Peyer's patch (tissue), 4 donors: ENCODE measurements around the gene RGS5. TPM values are rescaled to one million over a fixed set of nuclear protein-coding genes. Genes with fewer than 3 reads are reported as not detected.
A peak's percentile ranks its signal among the peaks of the same experiment; 100 is the strongest.
"Not testable (repeated sequence)": the region's sequence is repeated elsewhere in the genome, so short reads cannot be mapped to it uniquely, and the experiment has no call there.

Experiments used
- DNase-seq, 3 donors: peaks; one replicate each; pipeline ENCODE4 v3.0.0-alpha.2; 2017 to 2019
- H3K27ac ChIP-seq, 4 donors: fragments of 200-600 bp; sonication (generic); one replicate each; pipeline ENCODE4 v1.5.1; 2016 to 2019
- H3K27me3 ChIP-seq, 2 donors: fragments of 200-600 bp; sonication (generic); one replicate each; pipeline ENCODE4 v1.5.1; 2019
- H3K36me3 ChIP-seq, 3 donors: fragments of 200-600 bp; sonication (generic); one replicate each; pipeline ENCODE4 v1.5.1; 2016 to 2019
- H3K4me1 ChIP-seq, 4 donors: fragments of 200-600 bp; sonication (generic); one replicate each; pipeline ENCODE4 v1.5.1; 2016 to 2019
- H3K4me3 ChIP-seq, 4 donors: fragments of 200-600 bp; sonication (generic); 1 replicate in 3 of 4; 2 replicates in 1 of 4; pipeline ENCODE4 v1.5.1; 2016 to 2019; ENCODE audit warnings: mild to moderate bottlenecking in 1 of 4
- H3K9me3 ChIP-seq, 4 donors: fragments of 200-600 bp; sonication (generic); one replicate each; pipeline ENCODE4 v1.5.1; 2016 to 2019; ENCODE audit warnings: mild to moderate bottlenecking in 1 of 4
- CTCF ChIP-seq, 6 experiments: fragments of 450-650 bp in 4 of 6; fragments of 200-600 bp in 2 of 6; sonication (generic) in 1 of 6; IDR thresholded peaks; one replicate each; pipeline ENCODE4 v1.5.1; 2017 to 2019; ENCODE audit warnings: antibody characterized with exemption in 6 of 6, mild to moderate bottlenecking in 3 of 6, moderate library complexity in 1 of 6
- POLR2A ChIP-seq, 2 donors: fragments of 450-650 bp; IDR thresholded peaks; one replicate each; pipeline ENCODE4 v1.5.1; 2017; ENCODE audit warnings: antibody characterized with exemption in 2 of 2, mild to moderate bottlenecking in 2 of 2, moderate library complexity in 2 of 2
- total RNA-seq, 4 donors: library from RNA; depleted of rRNA; stranded (reverse); fragments of >200 nt; gene quantifications; one replicate each; pipeline ENCODE4 v1.1.0, GENCODE V29; 2016

Gene RGS5
- total RNA-seq = 10 to 100 TPM; 13.1 to 56.9 (median 31.7) TPM

DNA sequence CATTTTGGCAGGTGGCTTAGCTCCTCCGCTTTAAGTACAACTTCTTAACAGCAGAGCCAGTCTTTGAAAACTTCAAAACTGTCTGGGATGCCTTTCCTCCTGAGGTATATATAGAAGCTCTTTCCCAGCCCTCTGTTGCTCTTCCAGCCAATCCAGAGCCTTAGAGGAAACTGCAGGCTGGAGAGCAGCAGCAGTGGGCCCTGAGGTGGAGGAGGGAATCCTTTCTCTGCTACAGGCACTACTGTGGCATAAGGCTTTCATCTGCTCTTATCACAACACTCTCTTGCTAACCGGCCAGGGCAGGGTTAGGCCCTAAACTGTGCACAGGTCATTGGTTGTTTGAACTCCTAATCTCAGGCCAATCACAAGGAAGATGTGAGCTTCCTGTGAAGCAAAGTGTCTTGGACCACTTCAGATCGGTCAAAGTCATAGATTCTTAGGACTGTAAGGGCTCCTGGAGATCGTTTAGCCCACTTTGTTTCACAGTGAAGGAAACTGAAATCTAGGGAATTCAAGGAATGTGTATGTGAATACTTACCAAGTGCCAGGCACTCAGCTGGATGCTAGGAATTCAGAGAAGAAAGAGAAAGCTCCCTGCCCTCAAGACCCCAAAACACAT, at the start of gene RGS5:
TSS of gene RGS5 (minus strand) at position 84 of the 619 bp plus-strand sequence. CDS start at position 3, 81 bp downstream.
- no peak for DNase-seq
- Histone ChIP-seq H3K4me3 (peak within 1 kb of the TSS in 1 of 4 donors; percentile 34), H3K36me3 (no peaks in the 10 kb centered on the region), H3K27me3 (no peaks in the 10 kb centered on the region), H3K9me3 (no peaks in the 10 kb centered on the region), H3K4me1 (no peaks in the 10 kb centered on the region), H3K27ac (peak within 1 kb of the TSS in 1 of 4 donors; percentile 42)
- TF ChIP-seq POLR2A (IDR thresholded peaks at IDR 0.05) = no peak
- TF ChIP-seq CTCF (IDR thresholded peaks at IDR 0.05) = no peak

GRCh38 chr1:163250382-163250974, 47.8 kb upstream of the RGS5 start:
- Histone ChIP-seq H3K9me3 (no peaks in the 10 kb centered on the region), H3K4me1 (no peaks in the 10 kb centered on the region), H3K27me3 (no peaks in the 10 kb centered on the region), H3K36me3 (no peaks in the 10 kb centered on the region), H3K27ac (no peak overlapping the region), H3K4me3 (no peak overlapping the region)
- no peak for DNase-seq
- TF ChIP-seq POLR2A (IDR thresholded peaks at IDR 0.05) (no peak), CTCF (IDR thresholded peaks at IDR 0.05) (no peak)

GRCh38 chr1:163248064-163248463, 45.3 kb upstream of the RGS5 start:
- no peak for TF ChIP-seq POLR2A (IDR thresholded peaks at IDR 0.05)
- TF ChIP-seq CTCF (IDR thresholded peaks at IDR 0.05) = no peak
- H3K36me3 ChIP-seq = no peaks in the 10 kb centered on the region
- H3K27ac ChIP-seq = no peak overlapping the region
- H3K4me3 ChIP-seq = no peak overlapping the region
- DNase-seq = no peak
- H3K27me3 ChIP-seq = no peaks in the 10 kb centered on the region
- no peaks in the 10 kb centered on the region for H3K4me1 ChIP-seq
- no peaks in the 10 kb centered on the region for H3K9me3 ChIP-seq

GRCh38 chr1:163244648-163245047, 41.9 kb upstream of the RGS5 start:
- not testable (repeated sequence) for H3K36me3 ChIP-seq, H3K27me3 ChIP-seq, H3K27ac ChIP-seq, H3K4me1 ChIP-seq, H3K4me3 ChIP-seq, DNase-seq, H3K9me3 ChIP-seq

DNA sequence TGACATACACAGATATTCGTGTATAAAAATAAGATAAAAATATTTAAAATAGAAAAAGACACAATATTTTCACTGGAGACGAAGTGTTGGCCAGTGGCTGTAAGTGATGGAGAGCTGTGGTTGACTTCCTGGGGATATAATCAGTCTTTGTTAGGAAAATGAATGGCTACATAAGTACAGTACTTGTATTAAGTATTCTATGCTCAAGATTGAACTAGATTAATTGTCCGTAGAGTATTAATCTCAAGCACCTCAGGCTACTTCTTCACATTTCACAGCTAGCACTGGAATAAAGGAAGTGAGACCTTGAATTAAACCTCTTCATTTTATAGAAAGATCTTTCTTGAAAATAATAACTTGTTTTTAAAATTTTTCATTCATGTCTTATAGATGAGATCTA, 39.0 kb upstream of the RGS5 start:
- no peak for TF ChIP-seq CTCF (IDR thresholded peaks at IDR 0.05)
- no peak for TF ChIP-seq POLR2A (IDR thresholded peaks at IDR 0.05)
- H3K9me3 ChIP-seq = no peaks in the 10 kb centered on the region
- no peak overlapping the region for H3K27ac ChIP-seq
- no peak overlapping the region for H3K4me3 ChIP-seq
- no peaks in the 10 kb centered on the region for H3K27me3 ChIP-seq
- no peak for DNase-seq
- no peaks in the 10 kb centered on the region for H3K4me1 ChIP-seq
- H3K36me3 ChIP-seq = no peaks in the 10 kb centered on the region

DNA sequence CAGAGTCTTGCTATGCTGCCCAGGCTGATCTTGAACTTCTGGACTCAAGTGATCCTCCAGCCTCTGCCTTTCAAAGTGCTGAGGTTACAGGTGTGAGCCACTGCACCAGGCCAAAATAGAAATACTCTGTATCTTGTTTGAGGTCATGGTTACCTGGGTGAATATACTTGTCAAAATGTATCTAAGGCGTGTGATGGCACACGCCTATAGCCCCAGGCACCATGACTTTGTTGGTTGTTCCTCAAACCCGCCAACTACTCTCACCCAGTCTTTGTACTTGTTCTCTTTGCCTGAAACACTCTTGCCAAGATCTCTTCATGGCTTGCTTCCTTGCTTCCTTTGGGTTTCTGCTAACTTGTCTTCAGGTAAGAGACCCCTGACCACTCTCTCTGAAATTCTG, 38.0 kb upstream of the RGS5 start:
- TF ChIP-seq CTCF (IDR thresholded peaks at IDR 0.05) = no peak
- no peak for TF ChIP-seq POLR2A (IDR thresholded peaks at IDR 0.05)
- H3K4me3 ChIP-seq = no peak overlapping the region
- H3K27me3 ChIP-seq = no peaks in the 10 kb centered on the region
- no peaks in the 10 kb centered on the region for H3K4me1 ChIP-seq
- no peak for DNase-seq
- H3K9me3 ChIP-seq = no peaks in the 10 kb centered on the region
- H3K27ac ChIP-seq = no peak overlapping the region
- H3K36me3 ChIP-seq = no peaks in the 10 kb centered on the region

- not testable (repeated sequence) for H3K4me1 ChIP-seq, H3K36me3 ChIP-seq, H3K4me3 ChIP-seq, H3K27me3 ChIP-seq, H3K9me3 ChIP-seq, H3K27ac ChIP-seq, DNase-seq
These were observed 30.9 kb upstream of the RGS5 start for GRCh38 chr1:163233643-163234042.
